ENCODE measurements around the gene IFI44L.

The IFI44L gene

GRCh38 chr1:78691995-78692747, 71.9 kb downstream of the IFI44L start:
- DNase-seq, result no peak

Data from T-helper 2 cell (primary cell).